Astrocyte of the spinal cord (primary cell): ENCODE data around the gene PTGER1.

Experiments used
- DNase-seq: peaks from one replicate; pipeline ENCODE4 v3.0.0; 2011; ENCODE audit warnings: low read depth, low spot score
- H3K4me3 ChIP-seq: 2 replicates; pipeline ENCODE4 v1.5.1; 2011; ENCODE audit warnings: low read depth, mild to moderate bottlenecking, low read length, moderate library complexity
- in situ Hi-C: cut with HindIII; loops from 2 replicates; pipeline ENCODE4 v1.10.0; 2017; ENCODE audit warnings: low sequenced_read_pairs
- TF ChIP-seq, protein P1 (sequence below): IDR thresholded peaks from 2 replicates; pipeline ENCODE4 v1.5.1; 2012; ENCODE audit warnings: low read depth, mild to moderate bottlenecking, low read length, inconsistent platforms

The PTGER1 gene

DNA sequence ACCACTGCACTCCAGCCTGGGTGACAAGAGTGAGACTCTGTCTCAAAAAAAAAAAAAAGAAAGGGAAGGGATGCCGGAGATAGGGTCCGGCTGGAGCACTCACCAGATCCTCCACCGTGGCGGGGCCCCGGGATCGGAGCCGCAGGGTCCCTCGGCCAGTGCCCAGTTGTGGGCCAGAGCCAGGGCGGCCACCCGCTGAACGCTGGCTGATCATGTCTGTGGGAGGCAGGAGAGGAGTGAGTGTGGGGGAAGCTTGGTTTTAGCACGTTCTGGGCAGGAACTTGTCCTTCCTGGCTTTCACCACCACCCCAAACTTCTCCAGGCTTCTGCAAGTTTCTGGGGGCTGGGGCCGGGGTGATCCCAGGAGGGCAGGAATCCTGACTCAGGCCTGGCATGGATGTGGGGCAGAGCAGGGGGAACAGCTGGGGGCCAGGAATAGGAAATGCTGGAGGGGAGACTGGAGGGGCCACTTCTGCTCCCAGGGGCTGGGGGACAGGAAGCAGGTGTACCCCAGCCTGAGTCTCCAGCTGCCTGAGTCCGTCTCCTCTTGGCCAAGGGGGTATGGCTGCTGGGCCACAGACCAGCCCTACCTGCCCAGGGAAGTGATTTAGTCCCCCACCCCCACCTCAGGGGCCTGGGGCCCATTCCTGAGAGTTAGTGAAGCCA lies 4.3 kb upstream of the PTGER1 start:
- no peak for DNase-seq
- in situ Hi-C loops = no loop called here
- TF ChIP-seq, protein P1, sequence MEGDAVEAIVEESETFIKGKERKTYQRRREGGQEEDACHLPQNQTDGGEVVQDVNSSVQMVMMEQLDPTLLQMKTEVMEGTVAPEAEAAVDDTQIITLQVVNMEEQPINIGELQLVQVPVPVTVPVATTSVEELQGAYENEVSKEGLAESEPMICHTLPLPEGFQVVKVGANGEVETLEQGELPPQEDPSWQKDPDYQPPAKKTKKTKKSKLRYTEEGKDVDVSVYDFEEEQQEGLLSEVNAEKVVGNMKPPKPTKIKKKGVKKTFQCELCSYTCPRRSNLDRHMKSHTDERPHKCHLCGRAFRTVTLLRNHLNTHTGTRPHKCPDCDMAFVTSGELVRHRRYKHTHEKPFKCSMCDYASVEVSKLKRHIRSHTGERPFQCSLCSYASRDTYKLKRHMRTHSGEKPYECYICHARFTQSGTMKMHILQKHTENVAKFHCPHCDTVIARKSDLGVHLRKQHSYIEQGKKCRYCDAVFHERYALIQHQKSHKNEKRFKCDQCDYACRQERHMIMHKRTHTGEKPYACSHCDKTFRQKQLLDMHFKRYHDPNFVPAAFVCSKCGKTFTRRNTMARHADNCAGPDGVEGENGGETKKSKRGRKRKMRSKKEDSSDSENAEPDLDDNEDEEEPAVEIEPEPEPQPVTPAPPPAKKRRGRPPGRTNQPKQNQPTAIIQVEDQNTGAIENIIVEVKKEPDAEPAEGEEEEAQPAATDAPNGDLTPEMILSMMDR = no peak
- no peak overlapping the region for H3K4me3 ChIP-seq

DNA sequence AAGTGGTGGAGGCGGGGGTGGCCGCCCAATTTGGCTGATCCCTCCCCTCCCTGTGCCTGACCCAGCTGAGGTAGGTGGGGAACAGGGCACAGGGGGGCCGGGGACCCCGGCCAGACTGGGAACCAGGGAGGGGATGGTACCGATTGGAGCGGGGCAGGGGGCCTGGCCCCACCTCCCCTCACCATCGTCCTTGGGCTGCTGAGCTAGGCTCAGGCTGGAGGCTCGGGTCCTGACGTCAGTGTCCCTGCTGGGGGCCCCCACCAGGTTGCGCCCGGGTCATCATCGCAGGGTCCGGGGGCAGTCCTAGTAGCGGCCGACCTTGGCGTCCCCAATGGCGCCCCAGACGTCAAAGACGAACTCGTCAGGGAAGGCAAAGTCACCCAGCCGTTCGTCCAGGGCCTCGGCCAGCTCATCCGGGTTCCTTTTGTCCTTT lies 3.0 kb upstream of the PTGER1 start:
- DNase-seq = no peak
- TF ChIP-seq, protein P1 = no peak
- in situ Hi-C loops = no loop called here
- H3K4me3 ChIP-seq = no peak overlapping the region

DNA sequence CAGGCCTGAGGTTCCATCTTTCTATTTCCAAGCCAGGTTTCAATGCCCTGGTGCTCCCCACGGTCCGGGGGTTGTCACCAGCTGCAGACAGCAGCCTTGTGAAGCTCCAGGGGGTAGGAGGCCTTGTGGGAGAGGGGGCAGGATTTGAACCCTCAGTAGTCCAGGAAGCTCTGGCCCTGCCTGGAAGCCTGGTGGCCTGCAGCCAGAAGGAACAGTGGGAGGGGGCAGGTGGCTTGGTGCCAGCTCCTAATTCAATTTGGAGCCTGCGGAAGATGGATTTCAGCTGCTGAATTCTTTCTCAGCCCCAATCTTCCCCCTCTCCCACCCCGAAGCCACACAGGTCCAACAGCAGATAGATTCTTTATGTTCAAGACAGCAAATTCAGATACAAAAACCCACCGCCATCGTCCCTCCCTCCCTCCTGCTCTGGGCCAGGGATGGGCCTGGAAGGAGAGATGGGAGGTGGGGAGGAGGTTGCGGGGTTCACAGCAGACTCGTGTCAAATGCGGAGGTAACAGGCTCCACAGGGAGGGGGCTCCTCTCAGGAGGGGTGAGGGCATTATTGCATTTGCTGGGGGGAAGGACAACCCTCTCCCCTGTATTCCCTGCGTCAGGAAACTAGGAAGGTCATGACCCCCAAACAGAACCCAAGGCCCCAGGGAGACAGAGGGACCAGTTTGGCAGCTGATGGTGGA lies 2.4 kb upstream of the PTGER1 start:
- TF ChIP-seq, protein P1 = no peak
- in situ Hi-C loops = no loop called here
- H3K4me3 ChIP-seq = no peak overlapping the region
- no peak for DNase-seq

DNA sequence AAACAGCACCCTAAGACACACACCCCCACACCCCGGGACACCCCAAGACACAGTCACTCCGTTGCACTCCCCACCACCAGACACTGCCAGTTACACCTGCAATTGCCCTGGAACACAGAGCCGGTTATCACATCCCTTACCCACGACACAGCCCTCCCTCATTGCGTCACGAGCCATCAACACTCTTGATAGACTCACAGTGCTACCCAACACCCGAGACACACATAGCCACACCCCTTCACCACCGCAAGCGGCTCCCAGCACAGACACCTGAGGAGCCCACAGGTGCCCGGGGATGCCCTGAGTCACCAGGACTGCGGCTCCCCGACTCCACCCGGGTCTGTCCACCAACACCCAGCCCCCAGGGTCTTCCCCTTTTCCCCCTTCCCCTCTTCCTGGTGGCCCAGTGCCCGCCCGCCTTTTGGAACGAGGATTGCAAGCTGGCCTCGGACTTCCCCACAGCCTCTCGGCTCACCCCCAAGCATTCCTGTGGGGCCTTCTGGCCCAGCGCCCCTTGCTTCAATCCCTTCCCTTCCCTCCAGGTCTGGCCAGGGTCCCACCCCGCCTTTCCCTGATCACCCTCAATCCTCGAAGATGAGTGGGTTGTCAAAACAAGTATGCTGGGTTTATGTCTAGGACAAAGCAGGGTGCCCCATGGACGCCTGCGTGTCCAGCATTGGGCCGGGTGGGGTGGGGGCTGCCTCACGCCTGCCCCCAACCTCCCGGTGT lies 1.7 kb upstream of the PTGER1 start:
- TF ChIP-seq, protein P1 = no peak
- peak; percentile 59 for DNase-seq
- in situ Hi-C loops = no loop called here
- no peak overlapping the region for H3K4me3 ChIP-seq

DNA sequence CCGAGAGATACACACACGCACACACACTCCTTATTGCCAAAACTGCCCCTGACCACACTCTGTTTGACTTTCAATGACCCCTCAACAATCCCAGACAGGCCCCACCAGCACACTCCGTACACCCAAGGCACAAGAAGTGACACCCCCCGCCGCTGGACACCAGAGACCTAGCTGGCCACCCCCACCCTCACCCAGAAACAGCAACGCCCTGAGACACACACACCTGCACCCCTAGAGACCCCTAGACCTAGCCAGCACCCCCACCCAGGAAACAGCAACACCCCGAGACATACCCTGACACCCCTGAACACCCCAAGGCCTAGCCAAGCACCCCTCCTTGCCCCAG lies 1.1 kb upstream of the PTGER1 start:
- DNase-seq = no peak
- TF ChIP-seq, protein P1 = no peak
- no peak overlapping the region for H3K4me3 ChIP-seq
- in situ Hi-C loops = no loop called here

DNA sequence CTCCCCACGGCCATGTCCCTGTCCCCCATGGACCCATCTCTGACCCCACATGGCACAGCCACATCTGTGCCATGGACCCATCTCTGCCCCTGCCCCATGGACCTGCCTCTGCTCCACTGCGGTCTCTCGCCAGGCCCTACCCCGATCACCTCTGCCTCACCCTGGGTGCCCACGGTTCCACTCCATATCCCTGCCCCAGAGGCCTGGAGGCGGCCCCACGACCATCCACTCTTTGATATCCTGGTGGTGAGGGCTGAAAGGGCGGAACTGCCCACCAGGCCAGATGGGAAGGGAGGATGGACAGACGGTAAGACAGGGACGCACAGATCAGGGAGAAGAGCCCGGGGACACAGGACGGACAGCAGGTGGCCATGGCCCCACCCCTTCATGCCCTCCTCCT lies 327 bp downstream of the PTGER1 start:
- DNase-seq = no peak
- TF ChIP-seq, protein P1 = no peak
- peak overlapping the region; percentile 17 for H3K4me3 ChIP-seq
- in situ Hi-C loops = no loop called here
